ENCODE results near the gene FKBP15.
A peak's percentile ranks its signal among the peaks of the same experiment; 100 is the strongest.
"Not testable (repeated sequence)": the region's sequence is repeated elsewhere in the genome, so short reads cannot be mapped to it uniquely, and the experiment has no call there.

The FKBP15 gene

DNA sequence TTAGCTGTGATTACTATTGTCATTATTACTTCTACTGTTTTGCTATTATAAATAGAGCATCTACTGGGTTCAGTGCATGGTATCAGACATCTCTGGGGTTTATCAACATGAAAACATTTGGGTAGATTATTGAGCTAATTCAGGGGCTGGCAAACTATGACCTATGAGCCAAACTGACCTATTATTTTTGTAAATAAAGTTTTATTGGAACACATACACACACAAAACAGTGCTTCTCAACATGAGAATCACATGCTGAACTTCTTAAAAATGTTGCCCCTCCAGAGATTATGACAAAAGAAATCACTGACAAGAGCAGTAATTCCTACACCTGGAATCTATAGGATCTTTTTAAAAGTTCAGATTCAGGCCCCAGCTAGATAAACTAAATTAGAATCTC is 39.9 kb downstream of the FKBP15 start:
- DNase-seq, result no peak

DNA sequence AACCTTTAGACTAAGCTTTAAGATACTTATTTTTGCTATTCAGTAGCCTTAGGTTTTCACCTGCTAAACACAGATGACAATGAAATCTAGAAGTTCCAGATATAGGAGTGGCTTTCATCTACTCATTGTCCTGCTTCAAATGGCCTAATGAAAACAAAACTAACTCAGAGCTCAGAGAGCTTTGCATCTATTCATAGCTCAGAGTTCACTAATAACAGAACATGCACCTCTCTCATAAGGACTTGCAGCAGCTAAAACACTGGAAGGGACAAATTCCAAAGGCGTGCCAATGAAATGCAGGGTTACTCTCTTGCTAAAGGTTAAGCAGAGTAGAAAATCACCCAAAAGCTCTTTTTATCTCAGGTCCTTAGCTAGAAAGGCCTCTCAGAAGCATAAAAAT is 41.2 kb downstream of the FKBP15 start:
- no peak for DNase-seq

DNA sequence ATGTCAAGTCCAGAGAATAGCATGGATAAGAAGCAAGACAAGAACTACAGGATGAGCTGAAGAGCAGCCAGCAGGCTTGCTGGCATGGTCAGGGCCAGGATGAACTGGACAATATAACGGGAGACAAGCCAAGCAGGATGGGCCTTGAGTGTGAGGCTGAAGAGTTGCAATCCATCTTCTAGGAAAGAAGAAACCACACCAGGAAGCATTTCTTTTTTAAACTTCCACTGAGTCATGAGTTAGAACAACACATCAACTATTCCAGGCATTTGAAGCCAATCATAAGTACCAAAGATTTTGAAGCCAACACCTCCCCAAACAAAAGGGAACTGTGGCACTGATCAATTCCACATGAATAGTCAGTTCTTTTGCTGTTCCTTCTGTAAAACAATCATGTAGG is 43.0 kb downstream of the FKBP15 start:
- DNase-seq, result no peak

DNA sequence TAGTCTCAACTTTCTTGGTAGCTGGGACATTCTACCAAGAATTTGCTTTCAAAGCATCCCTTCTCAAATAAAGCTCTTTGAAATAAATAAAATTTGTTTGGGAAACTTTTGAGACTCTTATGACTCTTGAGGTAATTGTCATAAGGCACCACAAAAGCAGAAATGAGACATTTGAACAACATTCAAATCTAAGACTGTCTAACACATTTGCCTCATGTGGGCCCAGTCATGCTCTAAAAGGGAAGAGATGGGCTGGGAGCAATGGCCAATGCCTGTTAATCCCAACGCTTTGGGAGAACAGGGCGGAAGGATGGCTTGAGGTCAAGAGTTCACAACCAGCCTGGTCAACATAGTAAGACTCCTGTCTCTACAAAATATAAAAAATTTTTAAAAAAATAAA is 43.8 kb downstream of the FKBP15 start:
- no peak for DNase-seq

- DNase-seq, result no peak
Measured at GRCh38 chr9:113176803-113177202, 44.3 kb downstream of the FKBP15 start.

DNA sequence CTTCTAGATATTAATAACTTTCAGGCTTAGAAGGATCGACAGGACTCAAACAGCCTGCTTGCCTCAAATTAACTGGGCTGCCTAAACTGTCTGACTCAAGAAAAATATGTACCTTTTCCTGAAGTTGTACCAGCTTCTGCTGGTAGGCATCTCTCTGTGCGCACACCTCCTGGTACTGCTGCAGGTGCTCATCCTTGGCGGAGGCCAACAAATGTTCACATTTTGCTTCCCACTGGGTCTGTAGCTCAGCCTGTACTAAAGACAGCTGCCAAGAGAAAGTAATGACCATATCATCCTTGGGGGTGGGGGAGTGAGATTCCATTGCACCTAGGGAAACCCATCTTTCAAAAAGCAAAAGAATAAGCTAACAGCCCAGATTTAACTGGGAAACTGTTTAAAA is 47.7 kb downstream of the FKBP15 start:
- DNase-seq, result no peak

- no peak for DNase-seq
Measured at GRCh38 chr9:113168809-113169208, 52.3 kb downstream of the FKBP15 start.

GRCh38 chr9:113166039-113166438 is 55.0 kb downstream of the FKBP15 start:
- no peak for DNase-seq

- DNase-seq, result no peak
Measured at GRCh38 chr9:113164536-113165300, 56.4 kb downstream of the FKBP15 start.

DNA sequence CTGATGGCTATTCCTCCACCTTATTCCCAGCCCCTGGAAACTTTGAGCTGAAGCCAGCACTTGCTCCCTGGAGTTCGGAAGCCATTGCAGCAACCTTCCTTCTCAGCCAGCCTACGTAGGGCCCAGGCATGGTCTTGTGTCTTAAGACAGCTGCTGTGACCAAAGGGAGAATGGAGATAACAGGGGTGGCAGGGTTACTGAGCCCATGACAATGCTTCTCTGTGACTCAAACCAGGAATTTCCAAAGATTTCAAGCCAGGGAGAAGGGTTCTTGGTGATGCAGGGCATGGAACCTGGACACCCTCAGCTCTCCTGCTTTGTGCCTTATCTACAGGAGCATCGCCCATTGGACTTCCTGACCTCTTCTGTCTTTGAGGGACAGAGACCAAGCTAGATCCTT is 58.1 kb downstream of the FKBP15 start:
- DNase-seq, result no peak

GRCh38 chr9:113160571-113160970 is 60.5 kb downstream of the FKBP15 start:
- no peak for DNase-seq

DNA sequence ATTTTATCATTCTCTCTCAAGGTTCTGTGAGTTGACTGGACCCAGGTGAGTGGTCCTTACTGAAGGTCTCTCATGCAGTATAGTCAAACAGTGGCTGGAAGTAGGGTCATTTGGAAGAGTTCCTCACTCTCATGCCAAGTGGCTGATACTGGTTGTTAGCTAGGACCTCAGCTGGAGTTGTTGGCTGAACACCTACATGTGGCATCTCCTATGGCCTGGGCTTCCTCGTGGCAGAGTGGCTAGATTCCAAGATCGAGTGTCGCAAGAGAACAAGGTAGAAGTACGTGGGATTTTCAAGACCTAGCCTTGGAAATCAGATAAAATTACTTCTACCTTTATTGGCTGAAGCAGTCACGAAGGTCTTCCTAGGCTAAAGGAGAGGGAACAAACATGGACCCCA is 62.6 kb downstream of the FKBP15 start:
- DNase-seq, result no peak

GRCh38 chr9:113156880-113157279 is 64.2 kb downstream of the FKBP15 start:
- no peak for DNase-seq

GRCh38 chr9:113155911-113156588 is 65.0 kb downstream of the FKBP15 start:
- DNase-seq, result no peak

- no peak for DNase-seq
Measured at GRCh38 chr9:113154946-113155345, 66.1 kb downstream of the FKBP15 start.

DNA sequence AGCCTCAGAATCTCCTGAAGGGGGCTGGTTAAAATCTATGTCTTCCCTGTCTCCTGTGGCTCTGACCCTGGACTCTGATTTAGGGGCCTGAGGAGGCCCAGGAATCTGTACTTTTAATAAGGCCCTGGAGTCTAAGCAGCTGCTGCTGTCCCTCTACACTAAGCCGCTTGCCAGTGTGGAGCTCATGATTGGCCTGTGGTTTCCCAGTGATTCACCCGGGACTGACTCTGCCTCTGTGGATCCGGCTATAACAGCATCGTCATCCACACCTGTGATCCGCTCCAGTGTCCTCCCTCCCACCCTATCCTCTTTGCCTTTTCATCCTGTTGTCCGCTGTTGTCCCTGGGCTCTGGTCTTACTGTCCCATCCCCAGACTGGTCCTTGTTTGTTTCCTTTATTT is 66.6 kb downstream of the FKBP15 start:
- no peak for DNase-seq

GRCh38 chr9:113153599-113153998 is 67.5 kb downstream of the FKBP15 start:
- DNase-seq, result no peak

DNA sequence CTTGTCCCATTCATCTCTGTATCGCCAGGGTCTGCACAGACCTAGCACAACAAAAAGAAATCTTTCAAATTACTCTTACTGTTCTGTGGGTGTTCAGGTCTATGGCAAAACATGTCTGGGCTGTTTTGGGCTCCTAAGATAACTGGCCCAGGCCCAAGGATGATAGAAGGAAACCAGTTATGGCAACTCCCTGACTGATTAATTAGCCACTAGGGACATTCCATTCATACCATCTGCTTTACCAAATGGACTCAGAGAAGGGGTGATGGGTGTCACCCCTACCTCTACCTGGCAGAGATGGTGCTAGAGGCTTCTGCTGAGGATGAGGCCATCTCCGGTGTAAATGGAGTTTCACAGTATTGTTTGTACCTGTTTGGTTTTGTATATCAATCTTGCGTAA is 68.4 kb downstream of the FKBP15 start:
- no peak for DNase-seq

DNA sequence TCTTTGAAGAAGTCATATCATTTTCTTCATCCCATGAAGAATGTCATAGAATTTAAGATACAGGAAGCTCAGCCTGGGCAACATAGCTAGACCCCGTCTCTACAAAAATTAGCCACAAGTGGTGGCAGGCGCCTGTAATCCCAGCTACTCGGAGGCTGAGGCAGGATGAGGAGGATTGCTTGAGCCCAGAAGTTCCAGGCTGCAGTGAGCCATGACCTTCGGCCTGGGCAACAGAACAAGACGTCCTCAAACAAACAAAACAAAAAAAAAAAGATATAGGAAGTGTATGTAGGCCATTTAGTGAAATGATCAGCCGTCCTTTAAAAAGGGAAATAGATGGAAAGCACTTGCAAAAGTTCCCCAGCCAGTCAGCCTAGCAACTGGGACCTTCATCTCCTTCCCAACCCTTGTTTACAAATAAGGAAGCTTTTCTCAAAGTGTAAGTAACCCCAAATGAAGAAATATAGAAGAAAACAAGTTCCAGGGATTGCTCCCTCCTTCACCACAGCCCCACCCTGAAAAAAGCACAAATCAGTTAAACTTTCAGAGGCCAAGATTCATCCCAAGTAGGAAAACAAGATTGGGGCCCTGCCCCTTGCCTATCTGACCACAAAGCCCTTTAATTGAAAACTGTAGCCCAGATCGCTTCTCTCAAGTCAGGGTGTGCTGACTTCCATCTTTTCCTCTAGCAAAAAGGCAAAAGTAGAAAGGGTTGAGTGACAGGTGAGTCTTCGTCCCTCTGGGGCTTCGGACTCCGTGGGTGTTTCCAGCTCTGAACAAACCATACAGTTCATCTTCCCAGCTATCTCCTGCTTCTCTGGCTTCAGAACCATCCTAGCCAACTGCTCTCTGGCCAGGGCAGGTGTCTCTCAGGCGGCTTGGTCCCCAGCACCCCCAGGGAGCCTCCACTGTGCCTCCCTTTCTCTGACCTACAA is 69.1 kb downstream of the FKBP15 start:
- no peak for DNase-seq

- peak; percentile 85 for DNase-seq
Measured at GRCh38 chr9:113150670-113151611, 70.1 kb downstream of the FKBP15 start, which contains the start of gene SLC31A2. Gene SLC31A2 (plus strand): TSS chr9:113151007. CDS start chr9:113151075, 68 bp downstream.

DNA sequence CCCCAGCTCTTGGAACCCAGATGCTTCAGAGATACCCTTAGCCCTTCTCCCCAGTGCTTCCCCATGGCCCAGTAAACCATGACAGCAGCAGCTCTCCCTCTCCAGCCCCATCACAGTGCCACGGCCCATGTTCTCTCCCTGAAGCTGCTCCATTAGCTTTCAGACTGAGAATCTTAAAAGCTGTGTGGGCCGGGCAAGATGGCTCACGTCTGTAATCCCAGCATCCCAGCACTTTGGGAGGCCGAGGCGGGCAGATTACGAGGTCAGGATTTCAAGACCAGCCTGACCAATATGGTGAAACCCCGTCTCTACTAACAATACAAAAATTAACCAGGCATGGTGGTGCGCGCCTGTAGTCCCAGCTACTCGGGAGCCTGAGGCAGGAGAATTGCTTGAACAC is 71.5 kb downstream of the FKBP15 start:
- DNase-seq, result not testable (repeated sequence)
